MM.1S (cell line): ENCODE results near the gene DVL2.

Experiments
- DNase-seq: peaks from one replicate; pipeline ENCODE4 v3.0.0-alpha.2; 2015
- H2AFZ ChIP-seq: fragments of 300-600 bp; sonication (generic); 2 replicates; pipeline ENCODE4 v1.6.0; 2016; ENCODE audit warnings: antibody characterized with exemption, low read length
- H3F3A ChIP-seq: fragments of 300-600 bp; sonication (generic); 2 replicates; pipeline ENCODE4 v1.6.1; 2016; ENCODE audit warnings: mild to moderate bottlenecking, antibody characterized with exemption, low read length, moderate library complexity, mixed read lengths; ENCODE audit not compliant: insufficient read depth
- H3K27ac ChIP-seq: fragments of 300-600 bp; sonication (generic); 2 replicates; pipeline ENCODE4 v1.5.1; 2016; ENCODE audit warnings: mild to moderate bottlenecking, low read length
- H3K27me3 ChIP-seq: fragments of 300-600 bp; sonication (generic); replicated peaks from 2 replicates; pipeline ENCODE4 v1.6.0; 2016; ENCODE audit warnings: low read length; ENCODE audit not compliant: insufficient read depth
- H3K36me3 ChIP-seq: fragments of 300-600 bp; sonication (generic); replicated peaks from 2 replicates; pipeline ENCODE4 v1.6.1; 2016; ENCODE audit warnings: mild to moderate bottlenecking, low read length, mixed read lengths; ENCODE audit not compliant: insufficient read depth
- H3K4me1 ChIP-seq: fragments of 300-600 bp; sonication (generic); 2 replicates; pipeline ENCODE4 v1.6.1; 2016; ENCODE audit warnings: low read length, mixed read lengths
- H3K4me2 ChIP-seq: fragments of 300-600 bp; sonication (generic); 2 replicates; pipeline ENCODE4 v1.6.0; 2016; ENCODE audit warnings: low read depth, low read length
- H3K4me3 ChIP-seq: fragments of 300-600 bp; sonication (generic); 2 replicates; pipeline ENCODE4 v1.5.1; 2016; ENCODE audit warnings: low read length, mixed read lengths
- H3K79me2 ChIP-seq: fragments of 300-600 bp; sonication (generic); 2 replicates; pipeline ENCODE4 v1.6.1; 2016; ENCODE audit warnings: mixed run types, low read length, mixed read lengths
- H3K9ac ChIP-seq: fragments of 300-600 bp; sonication (generic); 2 replicates; pipeline ENCODE4 v1.6.1; 2016; ENCODE audit warnings: low read length, mixed read lengths
- H3K9me2 ChIP-seq: fragments of 300-600 bp; sonication (generic); replicated peaks from 2 replicates; pipeline ENCODE4 v1.6.1; 2016; ENCODE audit warnings: mild to moderate bottlenecking, low read length, mixed read lengths; ENCODE audit not compliant: insufficient read depth
- H3K9me3 ChIP-seq: fragments of 300-600 bp; sonication (generic); replicated peaks from 2 replicates; pipeline ENCODE4 v1.6.1; 2016; ENCODE audit warnings: mild to moderate bottlenecking, low read length, mixed read lengths; ENCODE audit not compliant: insufficient read depth
- H4K20me1 ChIP-seq: fragments of 300-600 bp; sonication (generic); 2 replicates; pipeline ENCODE4 v1.6.1; 2016; ENCODE audit warnings: mild to moderate bottlenecking, low read length, moderate library complexity, mixed read lengths; ENCODE audit not compliant: insufficient read depth
- EZH2 ChIP-seq: fragments of 300-600 bp; sonication (generic); optimal IDR thresholded peaks from 2 replicates; pipeline ENCODE3; 2017; ENCODE audit warnings: low read depth, mild to moderate bottlenecking, antibody characterized with exemption, low read length, mixed read lengths
- EZH2phosphoT487 ChIP-seq: fragments of 300-600 bp; sonication (generic); IDR thresholded peaks from 2 replicates; pipeline ENCODE4 v1.6.1; 2018; ENCODE audit warnings: antibody characterized with exemption, low read length
- TF ChIP-seq, protein P1 (sequence below): fragments of 300-600 bp; sonication (generic); IDR thresholded peaks from 2 replicates; pipeline ENCODE4 v1.5.1; 2016; ENCODE audit warnings: antibody characterized with exemption, low read length, mixed read lengths

The DVL2 gene

GRCh38 chr17:7178973-7179316 lies 55.4 kb downstream of the DVL2 start:
- H3K27me3 ChIP-seq, result peaks cover 51% of the 10 kb centered on the region
- no peaks in the 10 kb centered on the region for H3F3A ChIP-seq
- no peak overlapping the region for H3K9ac ChIP-seq
- TF ChIP-seq, protein P1, sequence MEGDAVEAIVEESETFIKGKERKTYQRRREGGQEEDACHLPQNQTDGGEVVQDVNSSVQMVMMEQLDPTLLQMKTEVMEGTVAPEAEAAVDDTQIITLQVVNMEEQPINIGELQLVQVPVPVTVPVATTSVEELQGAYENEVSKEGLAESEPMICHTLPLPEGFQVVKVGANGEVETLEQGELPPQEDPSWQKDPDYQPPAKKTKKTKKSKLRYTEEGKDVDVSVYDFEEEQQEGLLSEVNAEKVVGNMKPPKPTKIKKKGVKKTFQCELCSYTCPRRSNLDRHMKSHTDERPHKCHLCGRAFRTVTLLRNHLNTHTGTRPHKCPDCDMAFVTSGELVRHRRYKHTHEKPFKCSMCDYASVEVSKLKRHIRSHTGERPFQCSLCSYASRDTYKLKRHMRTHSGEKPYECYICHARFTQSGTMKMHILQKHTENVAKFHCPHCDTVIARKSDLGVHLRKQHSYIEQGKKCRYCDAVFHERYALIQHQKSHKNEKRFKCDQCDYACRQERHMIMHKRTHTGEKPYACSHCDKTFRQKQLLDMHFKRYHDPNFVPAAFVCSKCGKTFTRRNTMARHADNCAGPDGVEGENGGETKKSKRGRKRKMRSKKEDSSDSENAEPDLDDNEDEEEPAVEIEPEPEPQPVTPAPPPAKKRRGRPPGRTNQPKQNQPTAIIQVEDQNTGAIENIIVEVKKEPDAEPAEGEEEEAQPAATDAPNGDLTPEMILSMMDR, result no peak
- TF ChIP-seq EZH2phosphoT487 (no peak), EZH2 (no peak)
- DNase-seq, result no peak
- H2AFZ ChIP-seq, result no peak overlapping the region
- 0 out of 2 replicates have a peak, but pooled peaks cover 2% of the 10 kb centered on the region for H3K4me1 ChIP-seq
- no peaks in the 10 kb centered on the region for H3K9me3 ChIP-seq
- H4K20me1 ChIP-seq, result no peaks in the 10 kb centered on the region
- H3K9me2 ChIP-seq, result no peaks in the 10 kb centered on the region
- no peak overlapping the region for H3K27ac ChIP-seq
- no peaks in the 10 kb centered on the region for H3K36me3 ChIP-seq
- H3K79me2 ChIP-seq, result no peaks in the 10 kb centered on the region
- H3K4me2 ChIP-seq, result no peak overlapping the region
- no peak overlapping the region for H3K4me3 ChIP-seq

GRCh38 chr17:7177954-7178477 lies 56.3 kb downstream of the DVL2 start:
- Histone ChIP-seq H3K27ac (no peak overlapping the region), H3K9me2 (no peaks in the 10 kb centered on the region), H3K36me3 (no peaks in the 10 kb centered on the region), H2AFZ (no peak overlapping the region), H3K4me3 (no peak overlapping the region), H3K9me3 (no peaks in the 10 kb centered on the region), H3F3A (no peaks in the 10 kb centered on the region), H3K27me3 (peaks cover 56% of the 10 kb centered on the region), H3K9ac (no peak overlapping the region), H3K4me2 (peak overlapping the region; percentile 38; the same call in 1 of the 2 replicates), H4K20me1 (no peaks in the 10 kb centered on the region), H3K4me1 (0 out of 2 replicates have a peak, but pooled peaks cover 2% of the 10 kb centered on the region), H3K79me2 (no peaks in the 10 kb centered on the region)
- TF ChIP-seq, protein P1, result no peak
- TF ChIP-seq EZH2 (no peak), EZH2phosphoT487 (no peak)
- DNase-seq, result no peak

DNA sequence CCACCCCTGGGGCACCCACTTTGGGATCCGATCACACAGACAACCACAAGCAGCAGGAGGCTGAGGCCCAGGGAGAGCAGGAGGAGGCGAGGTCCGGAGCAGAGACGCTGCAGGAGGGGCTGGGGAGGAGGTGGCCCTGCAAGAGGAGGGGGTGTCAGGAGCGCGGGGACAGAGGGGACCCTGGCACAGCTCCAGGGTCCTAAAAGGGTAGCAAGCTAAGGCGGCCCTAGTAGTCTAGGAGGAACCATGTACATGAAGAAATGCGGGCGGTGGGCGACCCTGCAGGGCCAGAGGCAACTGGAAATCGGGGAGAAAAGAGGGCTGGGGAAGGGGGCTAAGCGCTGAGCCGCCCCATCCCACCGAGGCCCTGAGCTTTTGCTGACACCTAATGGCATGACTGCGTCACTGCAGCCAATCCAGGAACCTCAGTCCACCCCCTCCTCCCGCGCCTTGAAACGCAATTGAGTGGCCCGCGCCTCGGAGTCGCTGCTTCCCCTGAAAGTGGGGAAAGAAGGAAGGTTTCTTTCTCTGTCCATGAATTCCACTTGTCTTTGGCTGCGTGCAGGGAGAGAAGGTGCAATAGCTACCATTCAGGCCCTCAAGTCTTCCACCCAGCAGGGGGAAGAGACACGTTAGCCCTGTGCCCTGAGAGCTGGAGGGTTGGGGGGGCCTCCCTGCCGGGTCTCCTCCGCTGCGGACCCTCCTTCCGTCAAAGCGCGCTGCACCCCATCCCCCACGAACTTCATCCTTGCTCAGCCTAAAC lies 56.9 kb downstream of the DVL2 start:
- no peaks in the 10 kb centered on the region for H3K79me2 ChIP-seq
- H3K4me2 ChIP-seq, result peak overlapping the region; percentile 38; the same call in 1 of the 2 replicates
- H2AFZ ChIP-seq, result no peak overlapping the region
- no peaks in the 10 kb centered on the region for H3K9me2 ChIP-seq
- H3K36me3 ChIP-seq, result no peaks in the 10 kb centered on the region
- H3F3A ChIP-seq, result no peaks in the 10 kb centered on the region
- no peak overlapping the region for H3K4me3 ChIP-seq
- 0 out of 2 replicates have a peak, but pooled peaks cover 2% of the 10 kb centered on the region for H3K4me1 ChIP-seq
- TF ChIP-seq, protein P1, result peak; percentile 86
- TF ChIP-seq EZH2 (no peak), EZH2phosphoT487 (no peak)
- DNase-seq, result peak; percentile 46
- H3K9me3 ChIP-seq, result no peaks in the 10 kb centered on the region
- peaks cover 63% of the 10 kb centered on the region for H3K27me3 ChIP-seq
- no peak overlapping the region for H3K9ac ChIP-seq
- no peak overlapping the region for H3K27ac ChIP-seq
- no peaks in the 10 kb centered on the region for H4K20me1 ChIP-seq
